Glomerular visceral epithelial cell (primary cell): ENCODE results near the gene MYORG.

Experiments
- DNase-seq: peaks from one replicate; pipeline ENCODE4 v3.0.0-alpha.2; 2016; ENCODE audit errors: extremely low spot score

Gene MYORG

GRCh38 chr9:34384368-34385165 is 7.9 kb upstream of the MYORG start:
- DNase-seq, result no peak

DNA sequence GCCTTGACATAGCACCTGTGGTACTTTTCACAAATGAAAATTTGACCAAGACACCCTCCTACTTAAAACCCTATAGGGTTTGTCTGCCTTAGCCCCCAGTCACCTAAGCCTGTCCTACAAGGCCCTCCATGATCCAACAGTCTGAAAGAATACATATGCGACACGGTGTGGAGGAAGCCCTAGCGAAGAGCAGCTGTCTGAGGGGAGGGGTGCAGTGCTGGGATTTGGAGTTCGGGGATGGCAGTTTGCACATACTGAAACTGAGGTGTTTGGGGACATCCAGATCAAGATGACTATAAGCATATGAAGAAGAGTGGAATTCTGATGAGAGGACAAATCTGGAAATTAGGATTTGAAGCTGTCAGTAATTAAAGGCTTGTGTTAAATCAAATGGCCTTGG is 7.2 kb upstream of the MYORG start:
- no peak for DNase-seq

DNA sequence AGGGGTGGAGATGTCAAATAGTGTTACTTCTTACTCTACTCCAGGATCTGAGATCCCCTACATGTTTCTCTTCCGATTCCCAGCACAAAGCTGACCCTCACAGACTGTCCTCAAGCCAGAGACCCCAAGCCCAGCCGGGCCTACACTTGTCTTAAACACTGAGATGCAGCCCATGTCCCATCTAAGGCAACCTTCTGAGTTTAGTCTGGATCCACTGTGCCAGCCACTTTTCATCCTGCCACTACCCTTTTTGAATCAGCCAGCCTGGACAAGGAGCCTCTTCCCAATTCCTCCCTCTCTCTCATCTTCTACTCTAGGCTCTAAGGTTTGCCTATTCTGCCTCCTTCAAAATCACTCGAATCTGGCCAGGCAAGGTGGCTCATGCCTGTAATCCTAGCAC is 6.2 kb upstream of the MYORG start:
- DNase-seq, result no peak

DNA sequence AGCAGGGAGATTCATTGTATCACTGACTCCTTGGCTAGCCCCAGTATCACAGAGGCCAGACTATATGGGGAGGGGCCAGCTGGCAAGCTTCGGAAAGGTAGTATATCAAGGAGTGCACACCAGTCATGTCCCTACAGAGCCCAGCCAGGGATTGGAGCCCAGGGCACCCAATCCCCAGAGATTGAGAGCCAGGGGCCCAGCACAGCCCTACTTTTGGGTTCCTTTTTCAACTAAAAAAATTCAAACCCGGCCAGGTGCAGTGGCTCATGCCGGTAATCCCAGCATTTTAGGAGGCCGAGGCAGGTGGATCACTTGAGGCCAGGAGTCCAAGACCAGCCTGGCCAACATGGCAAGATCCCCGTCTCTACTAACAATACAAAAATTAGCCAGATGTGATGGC is 5.4 kb upstream of the MYORG start:
- no peak for DNase-seq

DNA sequence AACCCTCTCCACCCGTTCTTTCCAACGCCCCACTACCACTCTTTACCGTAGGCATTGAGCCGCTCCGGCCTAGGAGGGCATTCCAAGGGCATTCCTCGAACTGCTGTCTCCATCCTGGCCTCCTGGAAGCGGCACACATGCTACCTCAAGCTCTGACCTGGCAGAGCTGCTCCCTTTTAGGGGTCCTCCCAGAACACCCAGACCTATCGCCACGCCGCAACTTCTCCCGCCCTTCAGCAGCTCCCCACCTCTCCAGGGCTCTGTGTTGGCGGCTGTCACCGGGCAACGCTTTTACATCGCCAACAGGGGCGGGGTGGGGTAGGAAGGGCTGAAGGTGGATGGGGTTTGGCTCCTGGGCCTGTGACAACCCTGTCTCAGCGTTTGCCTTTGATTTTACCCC is 4.6 kb upstream of the MYORG start:
- no peak for DNase-seq

- DNase-seq, result peak; percentile 67
These were observed 4.0 kb upstream of the MYORG start for GRCh38 chr9:34380511-34381315.

- DNase-seq, result no peak
These were observed 3.4 kb upstream of the MYORG start for GRCh38 chr9:34380034-34380510.

DNA sequence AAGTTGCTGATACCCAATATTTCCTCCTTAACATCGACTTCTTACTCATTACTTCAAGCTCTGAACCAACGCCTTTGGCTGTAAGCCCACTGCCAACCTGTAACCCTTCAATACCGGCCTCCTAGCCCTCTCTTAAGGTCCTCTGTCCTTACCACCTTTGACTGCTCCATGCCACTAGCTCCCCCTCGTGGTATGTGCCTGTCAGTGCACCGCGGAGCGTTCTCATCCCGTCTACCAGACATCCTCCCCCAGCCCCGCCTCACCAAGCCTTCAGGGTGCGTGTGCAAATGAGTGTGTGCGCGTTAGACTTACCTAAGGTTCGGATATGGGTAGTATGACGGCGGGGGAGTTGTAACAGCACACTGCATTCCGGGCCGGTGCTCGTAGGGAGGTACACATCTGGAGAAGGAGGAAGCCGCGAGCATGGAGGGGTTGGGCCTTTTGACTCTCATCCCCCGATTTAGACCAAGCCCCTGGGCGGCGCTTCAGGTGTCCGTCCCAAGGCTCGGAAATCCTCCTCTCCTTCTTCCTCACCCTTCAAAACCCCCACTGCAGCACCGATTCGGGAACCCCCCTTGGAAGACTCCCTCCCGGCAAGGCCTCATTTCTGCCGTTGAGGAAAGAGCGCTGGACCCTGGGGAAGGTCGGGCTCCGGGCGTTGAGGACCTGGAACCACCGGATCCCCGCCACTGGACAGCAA is 2.8 kb upstream of the MYORG start:
- DNase-seq, result peak; percentile 77

DNA sequence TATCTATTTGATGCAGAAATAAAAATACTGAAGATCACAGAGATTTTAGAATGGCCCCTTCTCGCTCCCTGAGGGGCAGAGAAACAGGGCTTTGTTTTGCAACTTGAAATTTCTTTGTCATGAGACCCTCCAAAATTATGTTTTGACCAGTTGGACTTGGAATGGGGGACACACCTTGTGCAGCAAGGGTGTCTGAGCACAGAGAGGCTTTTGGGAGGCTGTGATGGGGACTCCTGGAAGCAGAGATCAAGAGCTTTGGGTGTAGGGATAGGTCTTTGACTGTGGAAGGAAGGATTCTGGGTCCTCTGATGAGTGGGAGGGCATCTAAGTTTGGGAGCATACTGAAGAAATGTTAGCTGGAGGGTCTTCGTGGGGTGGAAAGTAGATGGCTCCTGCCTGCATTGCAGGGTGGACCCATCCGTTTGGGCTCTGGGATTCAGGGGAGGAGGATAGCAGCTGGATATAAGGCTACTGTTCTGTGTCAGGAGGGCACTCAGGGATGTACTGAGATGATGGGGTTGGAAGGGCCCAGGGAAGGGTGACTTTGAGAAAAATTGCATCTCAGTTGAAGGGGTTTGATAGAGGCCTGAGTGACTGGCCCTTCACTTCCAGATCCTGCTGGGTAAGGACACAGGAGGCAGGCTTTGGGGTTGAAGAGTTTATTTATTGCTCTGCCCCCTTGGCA is 1.8 kb upstream of the MYORG start:
- no peak for DNase-seq

- no peak for DNase-seq
These were observed 677 bp upstream of the MYORG start for GRCh38 chr9:34377404-34377746.

- DNase-seq, result peak; percentile 70
These were observed 650 bp downstream of the MYORG start for GRCh38 chr9:34375901-34376595.

DNA sequence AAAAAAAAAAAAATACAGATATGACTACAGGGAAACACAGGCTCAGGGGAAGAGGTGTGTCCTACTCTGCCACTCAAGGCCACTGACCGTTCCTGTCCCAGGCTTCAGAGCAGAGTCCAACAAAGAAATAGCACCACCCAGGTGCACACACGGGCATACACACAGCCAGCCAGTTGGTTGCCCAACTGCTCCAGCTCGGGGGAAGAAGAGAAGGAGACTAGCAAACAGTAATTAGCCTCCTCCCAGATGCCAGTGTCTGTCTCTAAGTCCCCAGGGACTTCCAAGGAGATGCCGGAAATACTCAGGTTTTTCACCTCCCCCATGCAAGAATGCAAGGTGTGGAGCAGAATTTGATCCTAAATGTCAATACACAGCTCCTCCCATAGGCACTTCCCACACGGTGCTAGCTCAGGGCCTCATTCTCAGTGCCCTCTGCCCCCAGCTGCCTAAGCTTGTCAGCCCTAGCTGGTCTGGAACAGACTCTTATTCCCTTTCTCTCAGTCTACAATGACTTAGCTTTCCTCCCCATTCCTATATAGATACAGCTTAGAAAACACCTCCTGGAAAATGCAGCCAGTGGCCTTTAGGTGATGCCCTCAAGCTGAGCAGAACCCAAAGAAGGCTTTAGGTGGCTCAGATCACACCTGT is 1.7 kb downstream of the MYORG start:
- no peak for DNase-seq

- no peak for DNase-seq
These were observed 2.4 kb downstream of the MYORG start for GRCh38 chr9:34374339-34374738.

GRCh38 chr9:34373749-34374148 is 2.9 kb downstream of the MYORG start:
- no peak for DNase-seq

- DNase-seq, result no peak
These were observed 4.2 kb downstream of the MYORG start for GRCh38 chr9:34372467-34373011.

GRCh38 chr9:34371886-34372466 is 4.7 kb downstream of the MYORG start:
- DNase-seq, result no peak

DNA sequence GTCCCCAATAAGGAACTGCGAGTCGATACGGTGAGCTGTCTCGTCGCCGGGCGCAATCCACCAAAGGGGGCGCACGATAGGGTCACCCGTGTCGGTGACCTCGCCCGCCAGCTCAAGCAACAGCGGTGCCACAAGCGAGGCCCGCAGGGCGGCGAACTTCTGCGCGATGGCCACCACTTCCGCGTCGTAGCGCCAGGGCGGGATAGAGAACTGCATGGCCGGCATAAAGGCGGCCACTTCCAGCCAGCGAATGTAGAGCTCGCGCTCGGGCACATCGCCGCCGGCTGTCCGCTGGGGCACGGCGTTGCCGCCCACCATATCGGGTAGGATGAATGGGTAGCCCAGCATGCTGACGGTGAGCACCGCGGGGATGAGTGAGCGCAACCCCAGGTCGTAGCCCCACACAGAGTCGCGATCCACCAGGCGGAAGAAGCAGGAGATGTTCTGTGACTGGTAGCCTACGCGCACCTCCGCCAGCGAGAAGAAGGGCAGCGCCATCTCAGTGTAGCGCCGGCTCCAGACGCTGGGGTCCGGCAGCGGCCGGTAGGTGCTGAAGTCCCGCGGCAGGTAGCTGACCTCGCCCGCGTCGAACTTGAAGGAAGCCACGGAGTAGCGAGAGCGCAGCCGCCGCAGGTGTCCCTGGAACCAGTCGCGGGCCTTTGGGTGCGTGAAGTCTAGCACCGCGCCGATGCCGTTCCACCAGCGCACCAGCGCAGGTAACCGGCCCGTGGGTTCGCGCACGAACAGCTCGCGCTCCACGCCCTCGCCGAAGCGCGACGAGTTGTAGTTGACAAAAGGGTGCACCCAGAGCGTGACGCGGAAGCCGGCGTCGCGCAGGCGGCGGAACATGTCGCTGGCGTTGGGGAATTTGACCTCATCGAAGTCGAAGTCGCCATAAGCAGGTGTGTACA is 5.5 kb downstream of the MYORG start:
- DNase-seq, result no peak

- no peak for DNase-seq
These were observed 6.2 kb downstream of the MYORG start for GRCh38 chr9:34370335-34370969.

GRCh38 chr9:34369636-34370035 is 7.1 kb downstream of the MYORG start:
- DNase-seq, result no peak
